DND-41 (cell line): ENCODE measurements around the gene THSD7B.

Source experiments
- EZH2 ChIP-seq: IDR thresholded peaks from 3 replicates; pipeline ENCODE4 v1.6.1; 2012; ENCODE audit warnings: borderline replicate concordance, low read depth, mild to moderate bottlenecking, moderate library complexity, low read length, inconsistent platforms; ENCODE audit not compliant: severe bottlenecking
- TF ChIP-seq, protein P1 (sequence below): IDR thresholded peaks from 2 replicates; pipeline ENCODE4 v1.5.1; 2012; ENCODE audit warnings: borderline replicate concordance, low read length, moderate library complexity, mild to moderate bottlenecking; ENCODE audit not compliant: poor library complexity, severe bottlenecking; ENCODE audit errors: extremely low read depth

DNA sequence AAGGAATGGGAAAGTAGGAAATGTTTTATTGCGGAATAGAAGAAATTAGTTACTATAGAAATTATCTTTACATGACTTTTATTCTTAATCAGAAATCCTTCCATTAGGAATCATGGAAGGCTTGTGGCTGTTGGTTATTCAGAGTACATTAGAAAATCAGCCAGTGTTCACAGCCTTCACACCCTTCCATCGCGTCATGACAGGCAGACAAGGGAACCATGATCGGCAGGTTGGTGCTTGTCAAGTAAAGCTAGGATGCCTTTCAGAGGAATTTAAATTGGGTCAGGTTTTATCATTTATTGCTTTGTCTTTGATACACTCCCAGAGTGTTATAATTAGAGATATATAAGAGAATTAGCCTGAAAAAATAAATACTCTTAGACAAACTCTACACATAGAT is 400.6 kb downstream of the THSD7B start:
- TF ChIP-seq EZH2, result no peak
- TF ChIP-seq, protein P1, sequence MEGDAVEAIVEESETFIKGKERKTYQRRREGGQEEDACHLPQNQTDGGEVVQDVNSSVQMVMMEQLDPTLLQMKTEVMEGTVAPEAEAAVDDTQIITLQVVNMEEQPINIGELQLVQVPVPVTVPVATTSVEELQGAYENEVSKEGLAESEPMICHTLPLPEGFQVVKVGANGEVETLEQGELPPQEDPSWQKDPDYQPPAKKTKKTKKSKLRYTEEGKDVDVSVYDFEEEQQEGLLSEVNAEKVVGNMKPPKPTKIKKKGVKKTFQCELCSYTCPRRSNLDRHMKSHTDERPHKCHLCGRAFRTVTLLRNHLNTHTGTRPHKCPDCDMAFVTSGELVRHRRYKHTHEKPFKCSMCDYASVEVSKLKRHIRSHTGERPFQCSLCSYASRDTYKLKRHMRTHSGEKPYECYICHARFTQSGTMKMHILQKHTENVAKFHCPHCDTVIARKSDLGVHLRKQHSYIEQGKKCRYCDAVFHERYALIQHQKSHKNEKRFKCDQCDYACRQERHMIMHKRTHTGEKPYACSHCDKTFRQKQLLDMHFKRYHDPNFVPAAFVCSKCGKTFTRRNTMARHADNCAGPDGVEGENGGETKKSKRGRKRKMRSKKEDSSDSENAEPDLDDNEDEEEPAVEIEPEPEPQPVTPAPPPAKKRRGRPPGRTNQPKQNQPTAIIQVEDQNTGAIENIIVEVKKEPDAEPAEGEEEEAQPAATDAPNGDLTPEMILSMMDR, result no peak
